H1 (cell line): ENCODE results near the gene TMEM221. TPM values are rescaled to one million over a fixed set of nuclear protein-coding genes. Genes with fewer than 3 reads are reported as not detected.
A peak's percentile ranks its signal among the peaks of the same experiment; 100 is the strongest.

Experiments used
- EZH2 ChIP-seq: fragments of 200-600 bp; sonication (generic); IDR thresholded peaks from 2 replicates; pipeline ENCODE4 v1.7.1; 2012; ENCODE audit warnings: low read depth, mild to moderate bottlenecking, moderate library complexity, low read length, inconsistent platforms; ENCODE audit not compliant: severe bottlenecking
- HDAC2 ChIP-seq, 2 experiments: fragments of 300-600 bp in 1 of 2; sonication (generic) in 1 of 2; IDR thresholded peaks; 2 replicates each; pipeline ENCODE4 v1.6.1; 2011 to 2012; ENCODE audit warnings: low read depth in 2 of 2, low read length in 2 of 2, mild to moderate bottlenecking in 2 of 2, moderate library complexity in 2 of 2, borderline replicate concordance in 1 of 2, inconsistent platforms in 1 of 2
- KDM1A ChIP-seq: fragments of 200-600, 300-600 bp; sonication (generic); IDR thresholded peaks from 2 replicates; pipeline ENCODE4 v1.7.1; 2016; ENCODE audit warnings: mild to moderate bottlenecking, low read length, borderline replicate concordance
- polyA plus RNA-seq, 7 experiments: library from polyadenylated mRNA; depleted of rRNA in 3 of 7; stranded (reverse) in 5 of 7; unstranded in 2 of 7; fragments of >200 nt in 5 of 7; fragments of 200-250 nt in 2 of 7; gene quantifications; 1 replicate in 5 of 7; 2 replicates in 1 of 7; 4 replicates in 1 of 7; pipeline versions ENCODE4 v1.2.1 to v1.2.3, GENCODE V29; 2011 to 2013; ENCODE audit warnings: missing spikeins in 2 of 7, mixed read lengths in 2 of 7
- total RNA-seq: library from RNA; stranded (reverse); fragmentation: NEBNext Ultra II Directional; extraction: Animal tissue kit (Norgen Biotek cat#: 25700); gene quantifications from 2 replicates; pipeline ENCODE4 v1.2.1, GENCODE V29; 2021

Gene TMEM221
- total and polyA plus RNA-seq, 2 of the 8 experiments (the other 6 are each of a cell fraction or from before 2014, with no cell fraction given), result 1.4 to 2.0 TPM

- TF ChIP-seq KDM1A, result peak; percentile 74; the same call in 1 of the 2 replicates
- TF ChIP-seq EZH2, result peak; percentile 40
- 0 out of 4 replicates have a peak, but pooled peaks of 1 of the 2 experiments have one; percentile 22 for TF ChIP-seq HDAC2 (IDR thresholded peaks at IDR 0.05; ENCODE audit: borderline replicate concordance in 1 of 2, low read depth in 2 of 2, low read length in 2 of 2)
Observed at GRCh38 chr19:17455308-17456123, 7.0 kb upstream of the TMEM221 start (continued).
